Dendritic cell treated with granulocyte-macrophage colony-stimulating factor and Interleukin-4, amounts not matched to agents 40 ng/mL and 50 ng/mL, for 4 days (primary cell): ENCODE results near the gene THOC6.
A peak's percentile ranks its signal among the peaks of the same experiment; 100 is the strongest.

Experiments used
- H3K27ac Mint-ChIP-seq: one replicate; pipeline ENCODE4 v1.8.0; 2022; ENCODE audit warnings: mild to moderate bottlenecking, mixed read lengths
- H3K27me3 Mint-ChIP-seq: one replicate; pipeline ENCODE4 v1.8.0; 2022; ENCODE audit warnings: mild to moderate bottlenecking, mixed read lengths
- H3K36me3 Mint-ChIP-seq: one replicate; pipeline ENCODE4 v1.8.0; 2022; ENCODE audit warnings: low read depth, mixed read lengths
- H3K4me1 Mint-ChIP-seq: one replicate; pipeline ENCODE4 v1.8.0; 2022; ENCODE audit warnings: low read depth, mixed read lengths
- H3K4me3 Mint-ChIP-seq: one replicate; pipeline ENCODE4 v1.8.0; 2022; ENCODE audit warnings: mild to moderate bottlenecking, moderate library complexity, mixed read lengths
- H3K9me3 Mint-ChIP-seq: one replicate; pipeline ENCODE4 v1.8.0; 2022; ENCODE audit warnings: mixed read lengths
- intact Hi-C: fragments of 100-400 bp; cut with micrococcal nuclease; formaldehyde crosslinking; loops from one replicate; pipeline ENCODE4 v1.15.0; 2022

THOC6 gene

GRCh38 chr16:3023669-3024478 is at the start of gene THOC6, which contains the start of gene HCFC1R1:
TSS of gene THOC6 (plus strand) at chr16:3024035. CDS start at chr16:3024327, 292 bp downstream.
TSS of gene HCFC1R1 (minus strand) at chr16:3023942. CDS start at chr16:3023941, 1 bp downstream.
- Mint-ChIP-seq H3K36me3 (peaks cover 50% of the 10 kb centered on the region), H3K4me3 (peak within 1 kb of the TSS; percentile 81), H3K27me3 (peaks cover 17% of the 10 kb centered on the region), H3K27ac (peak within 1 kb of the TSS; percentile 90), H3K4me1 (peaks cover 68% of the 10 kb centered on the region), H3K9me3 (no peaks in the 10 kb centered on the region)
- intact Hi-C loops: no loop called here

DNA sequence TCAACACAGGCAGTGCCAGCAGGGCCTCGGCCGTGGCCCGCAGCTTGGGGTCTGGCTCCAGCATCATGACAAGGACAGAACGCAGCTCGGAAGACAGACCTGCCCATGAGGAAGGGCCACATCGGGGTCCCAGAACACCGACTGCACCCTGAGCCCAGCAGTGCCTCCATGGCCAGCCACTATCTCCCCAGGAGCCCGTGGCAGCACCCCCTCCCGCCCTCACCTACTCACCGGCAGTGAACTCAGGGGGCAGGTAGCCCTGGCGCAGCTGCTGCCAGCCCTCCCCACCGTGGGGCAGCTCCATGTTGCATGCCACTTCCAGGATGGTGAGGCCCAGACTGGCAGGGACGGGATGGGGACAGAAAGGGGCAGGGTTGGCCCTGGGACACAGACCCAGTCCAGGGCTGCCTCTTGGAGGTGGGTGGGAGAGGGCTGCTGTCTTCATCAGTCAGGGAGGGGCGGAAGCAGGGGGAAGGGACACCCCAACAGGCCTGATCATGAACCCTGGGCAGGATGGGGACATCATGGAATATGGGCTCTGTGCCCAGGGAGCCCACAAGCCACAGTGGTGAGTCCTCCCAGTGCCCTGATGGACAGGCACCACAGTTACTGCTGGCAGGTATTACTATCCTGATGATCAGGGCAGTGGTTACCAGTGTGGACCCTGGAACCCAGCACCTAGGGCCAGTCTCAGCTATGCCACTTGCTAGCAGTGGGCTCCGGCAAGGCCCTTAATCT is 49.3 kb upstream of the THOC6 start:
- Mint-ChIP-seq H3K9me3 (no peaks in the 10 kb centered on the region), H3K27me3 (no peaks in the 10 kb centered on the region), H3K27ac (no peak overlapping the region), H3K4me1 (peaks cover 27% of the 10 kb centered on the region), H3K4me3 (no peak overlapping the region), H3K36me3 (peaks cover 53% of the 10 kb centered on the region)
- intact Hi-C loops: no loop called here

DNA sequence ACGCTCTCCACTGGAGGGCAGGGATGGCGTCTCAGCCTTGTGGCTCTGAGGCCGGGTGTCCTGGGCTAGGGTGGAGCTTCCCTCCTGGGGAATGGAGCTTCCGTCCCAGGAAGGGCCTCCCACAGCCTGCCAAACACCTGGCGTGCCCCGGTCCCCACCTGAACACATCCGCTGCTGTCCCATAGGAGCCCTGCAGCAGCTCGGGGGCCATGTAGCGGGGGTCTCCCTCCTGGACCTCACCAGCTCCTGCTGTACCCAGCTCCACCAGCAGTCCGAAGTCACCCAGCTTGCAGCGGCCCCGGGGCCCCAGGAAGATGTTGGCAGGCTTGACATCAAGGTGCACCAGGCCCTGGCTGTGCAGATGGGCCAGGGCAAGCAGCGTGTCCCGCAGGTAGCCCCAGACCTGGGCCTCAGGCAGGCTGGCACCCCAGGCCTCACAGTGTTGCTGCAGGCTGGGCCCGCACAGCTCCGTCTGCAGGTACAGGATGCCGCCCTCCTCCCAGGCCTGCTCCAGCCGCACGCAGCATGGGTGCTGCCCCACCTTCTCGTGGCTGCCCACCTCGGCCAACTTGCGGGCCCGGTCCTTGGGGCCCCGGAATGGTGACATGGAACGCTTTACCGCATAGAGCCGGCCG is 48.6 kb upstream of the THOC6 start:
- Mint-ChIP-seq H3K4me1 (peaks cover 30% of the 10 kb centered on the region), H3K36me3 (peaks cover 47% of the 10 kb centered on the region), H3K9me3 (no peaks in the 10 kb centered on the region), H3K27ac (no peak overlapping the region), H3K27me3 (no peaks in the 10 kb centered on the region), H3K4me3 (no peak overlapping the region)
- intact Hi-C loops: no loop called here

DNA sequence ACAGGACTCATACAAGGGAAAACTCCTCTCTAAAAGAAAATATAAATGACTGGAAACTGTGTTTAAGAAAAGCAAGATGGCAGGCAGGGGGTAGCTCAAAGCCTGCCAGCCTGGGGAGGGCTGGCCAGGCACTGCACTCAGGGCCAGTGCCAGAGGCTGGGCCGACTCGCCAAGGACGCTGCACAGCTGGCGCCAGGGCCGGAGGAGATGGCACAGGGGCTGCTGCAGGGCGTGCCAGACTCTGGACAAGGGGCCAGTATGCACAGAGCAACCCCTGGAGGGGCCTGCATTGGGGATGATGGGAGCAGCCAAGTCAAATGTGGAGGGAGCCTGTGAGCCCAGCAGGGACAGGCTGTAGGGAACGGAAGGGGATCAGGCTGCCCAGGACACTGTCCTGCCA is 47.6 kb upstream of the THOC6 start:
- no peak overlapping the region for H3K27ac Mint-ChIP-seq
- H3K36me3 Mint-ChIP-seq: peaks cover 39% of the 10 kb centered on the region
- H3K4me3 Mint-ChIP-seq: no peak overlapping the region
- H3K9me3 Mint-ChIP-seq: no peaks in the 10 kb centered on the region
- intact Hi-C loops: no loop called here
- no peaks in the 10 kb centered on the region for H3K27me3 Mint-ChIP-seq
- peaks cover 21% of the 10 kb centered on the region for H3K4me1 Mint-ChIP-seq

GRCh38 chr16:2976673-2977072 is 47.2 kb upstream of the THOC6 start:
- no peak overlapping the region for H3K4me3 Mint-ChIP-seq
- no peaks in the 10 kb centered on the region for H3K9me3 Mint-ChIP-seq
- H3K27me3 Mint-ChIP-seq: no peaks in the 10 kb centered on the region
- intact Hi-C loops: no loop called here
- no peak overlapping the region for H3K27ac Mint-ChIP-seq
- H3K4me1 Mint-ChIP-seq: peaks cover 18% of the 10 kb centered on the region
- H3K36me3 Mint-ChIP-seq: peaks cover 34% of the 10 kb centered on the region

DNA sequence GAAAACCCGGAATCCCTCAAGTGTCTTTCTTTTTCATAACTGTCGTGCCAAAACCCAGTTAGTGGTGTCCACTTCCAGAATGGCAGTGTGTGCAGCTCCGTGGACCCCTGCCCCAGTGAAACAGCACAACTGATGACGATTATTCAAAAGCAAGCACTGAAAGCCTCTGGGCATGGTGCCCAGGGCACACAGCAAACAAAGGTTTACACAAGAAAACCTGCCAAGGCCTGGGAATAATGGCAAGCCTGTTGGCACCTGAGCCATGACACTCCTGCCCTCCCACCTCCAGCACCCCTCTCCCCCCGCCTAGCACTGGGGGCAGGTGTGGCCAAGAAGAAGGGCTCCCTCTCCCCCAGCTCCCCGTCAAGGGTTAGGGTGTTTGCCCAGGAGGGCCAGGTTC is 46.4 kb upstream of the THOC6 start:
- intact Hi-C loops: no loop called here
- Mint-ChIP-seq H3K27me3 (peaks cover 5% of the 10 kb centered on the region), H3K9me3 (no peaks in the 10 kb centered on the region), H3K27ac (no peak overlapping the region), H3K4me1 (peaks cover 14% of the 10 kb centered on the region), H3K36me3 (peaks cover 27% of the 10 kb centered on the region), H3K4me3 (no peak overlapping the region)

DNA sequence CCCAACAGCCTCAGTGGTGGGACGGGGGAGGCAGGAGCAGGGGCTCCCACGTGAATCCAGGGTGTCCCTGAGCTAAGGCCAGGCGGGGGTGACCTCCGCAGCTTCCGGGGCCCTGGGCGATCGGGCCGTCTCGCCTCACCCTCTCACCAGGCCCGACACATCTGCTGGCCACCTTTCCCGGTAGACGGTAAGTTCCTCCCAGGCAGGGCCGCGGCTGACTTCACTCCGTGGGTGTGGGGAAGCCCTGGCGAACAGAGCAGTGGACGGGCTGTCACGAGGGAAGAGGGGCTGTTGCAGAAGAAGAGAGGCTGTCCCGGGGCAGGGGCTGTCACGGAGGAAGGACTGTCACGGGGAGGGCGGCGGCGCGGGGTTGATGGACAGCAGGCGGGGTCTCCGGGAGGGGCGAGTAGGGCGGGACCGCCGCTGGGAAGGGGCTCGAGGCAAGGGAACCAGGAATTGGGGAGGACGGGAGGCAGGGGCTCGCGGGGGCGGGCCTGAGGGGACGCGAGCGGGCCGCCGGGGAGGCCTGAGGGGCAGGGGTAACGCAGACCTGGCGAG is 44.1 kb upstream of the THOC6 start:
- peaks cover 22% of the 10 kb centered on the region for H3K4me1 Mint-ChIP-seq
- H3K27me3 Mint-ChIP-seq: peaks cover 8% of the 10 kb centered on the region
- H3K9me3 Mint-ChIP-seq: no peaks in the 10 kb centered on the region
- peak overlapping the region; percentile 80 for H3K4me3 Mint-ChIP-seq
- peak overlapping the region; percentile 91 for H3K27ac Mint-ChIP-seq
- intact Hi-C loops: no loop called here
- peaks cover 3% of the 10 kb centered on the region for H3K36me3 Mint-ChIP-seq

DNA sequence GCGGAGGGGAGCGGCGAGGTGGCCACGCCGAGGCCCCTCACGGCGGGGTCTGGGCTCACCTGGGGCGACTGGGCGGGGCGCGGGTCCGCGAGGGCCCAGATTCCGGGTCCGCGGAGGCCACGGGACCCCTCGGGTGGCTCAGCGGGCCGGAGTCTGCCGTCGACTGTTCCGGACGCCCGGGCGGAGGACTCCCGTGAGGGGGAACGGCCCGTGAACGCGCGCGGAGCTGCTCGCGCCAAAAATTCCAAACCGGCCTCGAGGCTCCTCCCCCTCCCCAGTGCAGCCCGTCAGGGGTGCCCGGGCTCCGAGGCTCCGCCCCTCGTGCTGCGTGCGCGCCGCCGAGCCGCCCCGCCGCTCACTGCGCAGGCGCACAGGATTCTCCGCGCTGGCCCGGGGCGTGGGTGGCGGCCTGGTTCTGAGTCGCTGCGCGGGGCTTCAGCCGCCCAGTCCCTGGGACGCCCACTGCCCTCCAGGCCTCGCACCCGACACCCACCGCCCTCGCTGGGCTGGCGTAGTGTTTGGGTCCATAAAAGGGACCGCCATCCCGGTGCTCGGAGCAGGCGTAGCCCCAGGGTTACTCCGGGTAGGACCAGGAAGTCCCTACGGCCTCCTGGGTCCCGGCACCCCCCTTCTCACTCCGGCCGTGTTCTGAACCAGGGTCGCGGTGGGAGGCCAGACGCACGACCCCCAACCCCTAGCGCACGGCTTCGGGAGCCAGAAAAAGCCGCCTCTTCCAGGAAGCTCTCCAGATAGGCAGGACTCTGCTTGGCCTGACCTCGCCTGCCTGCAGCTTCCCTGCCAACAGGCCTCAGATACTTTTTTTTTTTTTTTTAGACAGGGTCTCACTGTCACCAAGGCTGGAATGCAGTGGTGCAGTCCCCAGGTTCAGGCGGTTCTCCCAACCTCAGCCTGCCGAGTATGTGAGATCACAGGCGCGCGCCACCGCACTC is 43.3 kb upstream of the THOC6 start, which contains the start of gene PKMYT1:
Gene PKMYT1, minus strand, starts transcription at position 220 of the 950 bp plus-strand sequence. CDS start 789 bp downstream, outside the sequence.
- H3K27ac Mint-ChIP-seq: peak within 1 kb of the TSS; percentile 91
- intact Hi-C loops: no loop called here
- H3K36me3 Mint-ChIP-seq: no peaks in the 10 kb centered on the region
- peak within 1 kb of the TSS; percentile 80 for H3K4me3 Mint-ChIP-seq
- no peaks in the 10 kb centered on the region for H3K9me3 Mint-ChIP-seq
- H3K4me1 Mint-ChIP-seq: peaks cover 22% of the 10 kb centered on the region
- peaks cover 8% of the 10 kb centered on the region for H3K27me3 Mint-ChIP-seq

DNA sequence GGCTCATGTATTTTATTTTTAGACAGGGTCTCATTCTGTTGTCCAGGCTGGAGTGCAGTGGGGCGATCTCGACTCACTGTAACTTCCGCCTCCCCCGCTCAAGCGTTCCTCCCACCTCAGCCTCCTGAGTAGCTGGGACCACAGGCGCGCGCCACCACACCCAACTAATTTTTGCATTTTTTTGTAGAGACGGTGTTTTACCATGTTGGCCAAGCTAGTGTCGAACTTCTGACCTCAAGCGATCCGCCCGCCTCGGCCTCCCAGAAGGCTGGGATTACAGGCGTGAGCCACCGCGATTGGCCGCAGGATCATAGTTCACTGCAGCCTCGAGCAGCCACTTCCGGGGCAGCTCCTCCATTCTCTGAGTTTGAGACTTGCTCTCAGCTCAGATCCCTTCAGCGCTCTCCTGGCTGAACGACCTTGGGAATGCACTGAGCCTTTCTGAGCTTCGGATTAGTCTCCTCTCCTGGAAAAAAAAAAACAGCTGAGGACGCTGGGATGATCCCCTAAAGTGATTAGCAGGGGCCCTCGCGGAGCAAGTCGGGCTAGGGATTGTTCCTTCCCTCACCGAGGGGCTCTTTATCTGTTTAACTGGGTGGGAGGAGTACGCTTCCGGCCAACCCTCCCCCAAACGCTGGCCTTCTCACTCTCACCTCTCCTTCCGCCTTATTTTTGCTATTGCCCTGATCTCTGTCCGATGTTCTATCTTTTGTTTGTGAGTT is 42.5 kb upstream of the THOC6 start:
- Mint-ChIP-seq H3K36me3 (no peaks in the 10 kb centered on the region), H3K4me1 (peaks cover 22% of the 10 kb centered on the region), H3K27ac (peak overlapping the region; percentile 91), H3K4me3 (peak overlapping the region; percentile 80), H3K27me3 (peaks cover 9% of the 10 kb centered on the region), H3K9me3 (no peaks in the 10 kb centered on the region)
- intact Hi-C loops: no loop called here

DNA sequence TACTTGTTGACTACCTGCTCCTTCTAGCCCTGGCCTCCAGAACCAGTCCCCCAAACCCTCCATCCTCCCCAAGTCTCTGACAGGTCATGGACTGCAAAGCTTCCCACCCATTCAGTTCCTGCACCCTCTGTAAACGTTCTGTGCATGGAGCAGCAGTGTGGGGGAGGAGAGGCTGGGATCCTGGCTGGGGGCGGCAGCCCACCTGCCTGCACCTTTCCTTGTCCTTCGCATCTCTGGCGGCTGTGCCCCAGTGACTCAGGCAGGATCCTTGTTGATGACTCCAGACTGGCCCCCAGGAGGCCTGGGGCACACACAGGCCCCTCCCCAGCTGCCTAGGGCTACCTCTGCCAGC is 42.0 kb upstream of the THOC6 start:
- Mint-ChIP-seq H3K9me3 (no peaks in the 10 kb centered on the region), H3K4me3 (peak overlapping the region; percentile 50), H3K36me3 (no peaks in the 10 kb centered on the region), H3K27me3 (peaks cover 14% of the 10 kb centered on the region), H3K4me1 (peaks cover 22% of the 10 kb centered on the region), H3K27ac (peak overlapping the region; percentile 91)
- intact Hi-C loops: no loop called here

DNA sequence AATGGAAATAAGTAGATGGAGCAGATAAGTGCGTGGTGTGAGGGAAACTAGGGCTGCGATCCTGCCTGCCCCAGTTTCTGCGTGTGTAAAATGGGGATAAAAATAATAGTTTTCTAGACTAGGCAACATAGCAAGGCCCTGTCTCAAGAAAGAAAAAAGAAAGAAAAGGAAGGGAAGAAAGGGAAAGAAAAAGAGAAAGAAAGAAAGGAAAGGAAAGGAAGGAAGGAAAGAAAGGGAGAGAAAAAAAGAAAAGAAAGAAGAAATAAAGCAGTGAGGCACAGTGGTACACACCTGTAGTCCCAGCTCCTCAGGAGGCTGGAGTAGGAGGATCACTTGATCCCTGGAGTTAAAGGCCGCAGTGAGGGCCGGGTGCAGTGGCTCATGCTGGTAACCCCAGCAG is 41.4 kb upstream of the THOC6 start:
- H3K4me1 Mint-ChIP-seq: peaks cover 22% of the 10 kb centered on the region
- no peaks in the 10 kb centered on the region for H3K9me3 Mint-ChIP-seq
- H3K27ac Mint-ChIP-seq: peak overlapping the region; percentile 91
- no peaks in the 10 kb centered on the region for H3K36me3 Mint-ChIP-seq
- intact Hi-C loops: no loop called here
- no peak overlapping the region for H3K4me3 Mint-ChIP-seq
- peaks cover 17% of the 10 kb centered on the region for H3K27me3 Mint-ChIP-seq

DNA sequence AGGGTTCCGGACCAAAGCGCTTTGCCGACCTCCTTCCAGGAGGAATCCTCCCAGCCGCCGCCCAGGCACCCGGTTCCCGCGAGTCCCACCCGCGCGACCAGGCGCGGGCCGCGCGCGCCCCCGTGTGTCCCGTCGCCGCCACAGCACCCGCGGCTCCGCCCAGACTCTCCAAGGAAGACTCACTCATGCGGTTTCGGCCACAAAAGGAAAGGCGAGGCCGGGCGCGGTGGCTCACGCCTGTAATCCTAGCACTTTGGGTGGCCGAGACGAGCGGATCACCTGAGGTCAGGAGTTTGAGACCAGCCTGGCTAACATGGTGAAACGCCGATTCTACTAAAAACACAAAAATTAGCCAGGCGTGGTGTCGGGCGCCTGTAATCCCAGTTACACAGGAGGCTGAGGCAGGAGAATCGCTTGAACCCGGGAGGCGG is 40.1 kb upstream of the THOC6 start:
- intact Hi-C loops: no loop called here
- peak overlapping the region; percentile 49 for H3K27ac Mint-ChIP-seq
- H3K36me3 Mint-ChIP-seq: no peaks in the 10 kb centered on the region
- no peaks in the 10 kb centered on the region for H3K9me3 Mint-ChIP-seq
- H3K4me1 Mint-ChIP-seq: peaks cover 22% of the 10 kb centered on the region
- H3K4me3 Mint-ChIP-seq: peak overlapping the region; percentile 49
- H3K27me3 Mint-ChIP-seq: peaks cover 26% of the 10 kb centered on the region
